Body of pancreas (tissue), 4 donors: ENCODE results near the gene NUP93. TPM values are rescaled to one million over a fixed set of nuclear protein-coding genes. Genes with fewer than 3 reads are reported as not detected.

Source experiments
- ATAC-seq: fragments of 150-250 bp; one replicate; pipeline ENCODE4 v1.9.1; 2016
- DNase-seq, 4 donors: peaks; one replicate each; pipeline ENCODE4 v3.0.0-alpha.2; 2019
- H3K27ac ChIP-seq, 4 donors: fragments of 200-600 bp; sonication (generic); 1 replicate in 3 of 4; 2 replicates in 1 of 4; pipeline versions ENCODE4 v1.5.1 to v1.6.1; 2016 to 2019; ENCODE audit warnings: mild to moderate bottlenecking in 1 of 4, mixed read lengths in 1 of 4, moderate library complexity in 1 of 4
- H3K27me3 ChIP-seq, 2 donors: fragments of 200-600 bp; sonication (generic); one replicate each; pipeline ENCODE4 v1.6.0; 2016; ENCODE audit warnings: mild to moderate bottlenecking in 1 of 2
- H3K36me3 ChIP-seq, 2 donors: fragments of 200-600 bp; sonication (generic); replicated peaks in 1 of 2; 2 replicates each; pipeline ENCODE4 v1.5.1; 2016; ENCODE audit warnings: low read depth in 2 of 2; ENCODE audit not compliant: insufficient read depth in 1 of 2
- H3K4me1 ChIP-seq: fragments of 200-600 bp; sonication (generic); one replicate; pipeline ENCODE4 v1.6.0; 2016
- H3K4me3 ChIP-seq, 2 donors: fragments of 200-600 bp; sonication (generic); 1 replicate in 1 of 2; 2 replicates in 1 of 2; pipeline ENCODE4 v1.5.1; 2016 to 2019
- H3K9me3 ChIP-seq, 3 donors: fragments of 200-600 bp; sonication (generic); 1 replicate in 2 of 3; 2 replicates in 1 of 3; pipeline ENCODE4 v1.5.1; 2016
- CTCF ChIP-seq, 7 experiments: fragments of 450-650 bp in 4 of 7; fragments of 200-600 bp in 3 of 7; sonication (generic) in 3 of 7; IDR thresholded peaks; one replicate each; pipeline ENCODE4 v1.5.1; 2016 to 2019; ENCODE audit warnings: antibody characterized with exemption in 7 of 7
- POLR2A ChIP-seq, 3 donors: fragments of 450-650 bp; IDR thresholded peaks; one replicate each; pipeline ENCODE4 v1.6.1; 2016; ENCODE audit warnings: antibody characterized with exemption in 3 of 3, mild to moderate bottlenecking in 2 of 3
- WGBS, 2 donors: methylation state at CpG; one replicate each; pipeline ENCODE4 v1.1.5; 2017; 5-methylcytosine and 5-hydroxymethylcytosine counted together
- intact Hi-C: fragments of 100-400 bp; cut with DNase I; formaldehyde crosslinking; loops from one replicate; pipeline ENCODE4 v1.15.1; 2023
- total RNA-seq, 2 donors: library from RNA; depleted of rRNA; stranded (reverse); fragments of >200 nt; gene quantifications; one replicate each; pipeline ENCODE4 v1.1.0, GENCODE V29; 2016

Gene NUP93
- total RNA-seq, 2 donors from 2014 or later = 12.2 to 19.1 TPM

DNA sequence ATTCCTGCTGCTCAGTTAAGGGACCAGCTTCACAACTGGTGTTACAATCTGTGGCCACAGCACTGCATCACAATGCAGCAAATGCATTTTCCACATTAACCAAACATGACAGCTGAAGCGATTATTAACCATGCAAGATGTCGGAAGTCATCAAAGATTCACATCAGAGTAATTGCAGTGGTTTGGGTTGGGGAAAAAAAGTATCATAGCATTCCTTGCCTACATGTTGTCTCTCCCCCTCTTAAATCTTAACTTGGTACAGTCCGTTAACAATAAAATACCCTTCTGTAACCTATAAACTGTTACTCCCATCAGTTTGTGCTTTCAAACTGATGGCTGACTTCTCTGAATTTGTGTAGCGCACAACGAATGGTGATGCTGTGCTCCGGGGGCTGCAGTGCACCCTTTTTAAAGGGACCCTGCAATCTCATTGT lies 51.6 kb downstream of the NUP93 start:
- no peaks in the 10 kb centered on the region for H3K9me3 ChIP-seq
- intact Hi-C loops = no loop called here
- no peak overlapping the region for H3K4me3 ChIP-seq
- ATAC-seq (no peak), DNase-seq (no peak)
- no peaks in the 10 kb centered on the region for H3K27me3 ChIP-seq
- no peak overlapping the region for H3K27ac ChIP-seq
- 74 to 80% methylated on average over 6 of the region's 6 CpGs for WGBS, 2 donors
- no peaks in the 10 kb centered on the region for H3K36me3 ChIP-seq
- H3K4me1 ChIP-seq = peaks cover 6% of the 10 kb centered on the region
- TF ChIP-seq POLR2A (IDR thresholded peaks at IDR 0.05) = no peak
- TF ChIP-seq CTCF (IDR thresholded peaks at IDR 0.05) = no peak

DNA sequence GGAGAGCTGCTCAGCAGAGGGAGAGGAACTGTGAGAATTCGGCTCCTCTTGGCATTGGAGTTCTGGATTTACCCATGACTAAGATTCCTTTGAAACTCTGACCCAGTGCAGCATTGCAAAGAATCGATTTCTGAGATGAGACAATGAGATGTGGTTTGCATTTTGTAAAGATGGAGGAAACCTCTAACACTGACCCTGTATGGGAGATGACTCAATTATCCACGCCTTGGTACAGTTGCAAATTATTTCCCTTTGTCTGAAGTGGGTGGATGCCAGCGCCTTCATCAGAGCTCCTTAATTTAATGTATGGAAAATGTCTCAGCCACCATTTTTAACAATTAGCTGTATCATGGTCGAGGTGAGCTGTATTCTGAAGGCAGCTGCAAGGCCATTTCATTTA lies 53.4 kb downstream of the NUP93 start:
- Histone ChIP-seq H3K27me3 (no peaks in the 10 kb centered on the region), H3K4me1 (no peaks in the 10 kb centered on the region), H3K36me3 (no peaks in the 10 kb centered on the region), H3K9me3 (no peaks in the 10 kb centered on the region), H3K27ac (no peak overlapping the region), H3K4me3 (no peak overlapping the region)
- 78 to 83% methylated on average over 5 of the region's 5 CpGs for WGBS, 2 donors
- intact Hi-C loops = no loop called here
- TF ChIP-seq CTCF (IDR thresholded peaks at IDR 0.05) (no peak), POLR2A (IDR thresholded peaks at IDR 0.05) (no peak)
- ATAC-seq (no peak), DNase-seq (no peak)

DNA sequence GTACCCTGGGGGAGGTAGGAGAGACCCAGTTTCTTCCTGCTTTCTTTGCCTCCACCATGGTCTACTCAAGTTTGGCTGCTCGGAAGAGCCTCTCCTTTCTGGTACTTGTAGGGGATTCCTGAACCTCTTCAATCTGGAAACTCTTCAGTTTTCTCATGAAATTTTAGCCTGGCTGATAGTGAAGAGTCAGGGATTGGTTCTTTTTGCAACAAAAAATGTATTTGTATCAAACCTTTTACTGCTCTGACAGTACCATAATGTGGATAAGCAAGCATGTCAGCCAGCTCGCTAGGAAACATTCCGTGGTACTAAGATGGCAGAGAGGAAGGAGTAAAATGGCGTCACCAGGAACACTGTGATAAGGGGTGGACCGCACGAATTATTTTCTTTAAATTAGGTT lies 55.4 kb downstream of the NUP93 start:
- 95 to 99% methylated on average over 6 of the region's 6 CpGs for WGBS, 2 donors
- H3K4me1 ChIP-seq = no peaks in the 10 kb centered on the region
- DNase-seq = no peak
- no peaks in the 10 kb centered on the region for H3K27me3 ChIP-seq
- H3K4me3 ChIP-seq = no peak overlapping the region
- H3K9me3 ChIP-seq = no peaks in the 10 kb centered on the region
- ATAC-seq = no peak
- no peaks in the 10 kb centered on the region for H3K36me3 ChIP-seq
- no peak for TF ChIP-seq POLR2A (IDR thresholded peaks at IDR 0.05)
- TF ChIP-seq CTCF (IDR thresholded peaks at IDR 0.05) = no peak
- intact Hi-C loops = no loop called here
- no peak overlapping the region for H3K27ac ChIP-seq

- no peak overlapping the region for H3K4me3 ChIP-seq
- no peaks in the 10 kb centered on the region for H3K4me1 ChIP-seq
- no peak for DNase-seq
- intact Hi-C loops = no loop called here
- 72 to 88% methylated on average over 6 of the region's 6 CpGs for WGBS, 2 donors
- no peaks in the 10 kb centered on the region for H3K27me3 ChIP-seq
- TF ChIP-seq POLR2A (IDR thresholded peaks at IDR 0.05) (no peak), CTCF (IDR thresholded peaks at IDR 0.05) (no peak)
- H3K36me3 ChIP-seq = no peaks in the 10 kb centered on the region
- H3K27ac ChIP-seq = no peak overlapping the region
- no peak for ATAC-seq
- H3K9me3 ChIP-seq = no peaks in the 10 kb centered on the region
Observed at GRCh38 chr16:56787167-56787566, 57.2 kb downstream of the NUP93 start.

DNA sequence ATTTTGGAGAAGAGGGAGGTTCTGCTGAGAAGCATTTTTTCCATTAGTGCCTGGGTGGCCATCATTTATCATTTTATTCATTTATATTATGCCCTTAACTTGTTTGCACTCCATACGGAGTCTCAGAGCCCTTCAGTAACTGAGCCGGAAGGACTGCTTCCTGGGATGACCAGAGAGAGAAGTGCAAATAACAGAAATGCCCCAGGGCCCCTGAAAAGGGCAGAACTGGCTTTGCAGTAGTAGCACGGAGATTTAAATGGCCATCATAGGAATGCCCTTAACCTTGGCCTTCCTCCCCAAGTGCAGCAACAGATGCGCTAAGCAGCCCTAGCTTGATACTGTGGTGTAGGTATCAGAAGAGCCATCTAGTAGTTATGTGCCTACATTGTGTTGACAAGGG lies 58.5 kb downstream of the NUP93 start:
- DNase-seq (no peak), ATAC-seq (no peak)
- WGBS, 2 donors = 79 to 96% methylated on average over 4 of the region's 4 CpGs
- no peaks in the 10 kb centered on the region for H3K9me3 ChIP-seq
- no peak overlapping the region for H3K27ac ChIP-seq
- TF ChIP-seq CTCF (IDR thresholded peaks at IDR 0.05) (no peak), POLR2A (IDR thresholded peaks at IDR 0.05) (no peak)
- intact Hi-C loops = no loop called here
- H3K4me1 ChIP-seq = no peaks in the 10 kb centered on the region
- H3K36me3 ChIP-seq = no peaks in the 10 kb centered on the region
- H3K4me3 ChIP-seq = no peak overlapping the region
- no peaks in the 10 kb centered on the region for H3K27me3 ChIP-seq
